OCI-LY7 (cell line): ENCODE measurements around the gene SLC12A8. TPM values are rescaled to one million over a fixed set of nuclear protein-coding genes. Genes with fewer than 3 reads are reported as not detected.

ENCODE experiments used
- BruUV-seq: library from RNA; stranded (reverse); fragments of 400-500 nt; replicated peaks from 2 replicates; lab custom pipeline; 2021; lab: Mats Ljungman, UMichigan
- CTCF ChIA-PET: fragments of 300-600 bp; sonication (Branson Sonifier 250); formaldehyde crosslinking; loops from one replicate; lab custom pipeline; 2022; ENCODE audit warnings: antibody characterized with exemption; ENCODE audit not compliant: unreplicated experiment; lab: Charles Lee
- POLR2A ChIA-PET: fragments of 300-600 bp; sonication (Branson Sonifier 250); formaldehyde crosslinking; loops from one replicate; lab custom pipeline; 2022; ENCODE audit warnings: antibody characterized with exemption; lab: Charles Lee
- DNase-seq: peaks from one replicate; pipeline ENCODE4 v3.0.0-alpha.2; 2015; ENCODE audit warnings: low spot score
- H2AFZ ChIP-seq: fragments of 200-600 bp; sonication (generic), shearing (Covaris generic); 2 replicates; pipeline ENCODE4 v1.6.1; 2014; ENCODE audit warnings: mild to moderate bottlenecking, antibody characterized with exemption, low read length, moderate library complexity
- H3K27ac ChIP-seq: fragments of 200-600 bp; sonication (generic); 2 replicates; pipeline ENCODE4 v1.5.1; 2014; ENCODE audit warnings: mixed run types, low read depth, mild to moderate bottlenecking, moderate library complexity, low read length, inconsistent platforms; ENCODE audit not compliant: poor library complexity, severe bottlenecking
- H3K36me3 ChIP-seq: fragments of 200-600 bp; sonication (generic); 2 replicates; pipeline ENCODE4 v1.6.1; 2014; ENCODE audit warnings: mild to moderate bottlenecking, antibody characterized with exemption, low read length, moderate library complexity, mixed read lengths; ENCODE audit not compliant: insufficient read depth
- H3K4me1 ChIP-seq: fragments of 200-600 bp; sonication (generic); 2 replicates; pipeline ENCODE4 v1.5.1; 2014; ENCODE audit warnings: mild to moderate bottlenecking, low read length; ENCODE audit not compliant: insufficient read depth, poor library complexity, severe bottlenecking
- H3K4me2 ChIP-seq: fragments of 200-600 bp; sonication (generic); 2 replicates; pipeline ENCODE4 v1.6.1; 2014; ENCODE audit warnings: mild to moderate bottlenecking, low read length
- H3K4me3 ChIP-seq: fragments of 200-600 bp; sonication (generic); 2 replicates; pipeline ENCODE4 v1.5.1; 2014; ENCODE audit warnings: mild to moderate bottlenecking, low read depth, low read length; ENCODE audit not compliant: poor library complexity, severe bottlenecking
- H3K79me2 ChIP-seq: fragments of 200-600 bp; sonication (generic); 2 replicates; pipeline ENCODE4 v1.6.1; 2016; ENCODE audit warnings: low read depth, mild to moderate bottlenecking, low read length, moderate library complexity, mixed read lengths; ENCODE audit not compliant: insufficient read depth
- H3K9me2 ChIP-seq: fragments of 200-600 bp; sonication (generic); 2 replicates; pipeline ENCODE4 v1.6.1; 2016; ENCODE audit warnings: mild to moderate bottlenecking, low read length, mixed read lengths; ENCODE audit not compliant: insufficient read depth
- H3K9me3 ChIP-seq: fragments of 200-600 bp; sonication (generic); 2 replicates; pipeline ENCODE4 v1.6.1; 2014; ENCODE audit warnings: mild to moderate bottlenecking, mixed run types, low read length, mixed read lengths
- H4K20me1 ChIP-seq: fragments of 200-600 bp; sonication (generic); 2 replicates; pipeline ENCODE4 v1.6.1; 2014; ENCODE audit warnings: mild to moderate bottlenecking, antibody characterized with exemption, low read length, moderate library complexity, mixed read lengths; ENCODE audit not compliant: insufficient read depth
- CTCF ChIP-seq: fragments of 200-600 bp; sonication (generic); conservative IDR thresholded peaks from 2 replicates; pipeline ENCODE4 v1.5.1; 2014; ENCODE audit warnings: mild to moderate bottlenecking, antibody characterized with exemption, low read length, moderate library complexity, mixed read lengths
- EZH2phosphoT487 ChIP-seq: fragments of 200-600 bp; sonication (generic); IDR thresholded peaks from 2 replicates; pipeline ENCODE4 v1.6.1; 2018; ENCODE audit warnings: low read depth, borderline replicate concordance, mild to moderate bottlenecking, mixed run types, antibody characterized with exemption, low read length, moderate library complexity, mixed read lengths
- intact Hi-C: fragments of 100-400 bp; cut with micrococcal nuclease; formaldehyde crosslinking; loops from one replicate; pipeline ENCODE4 v1.10.0; 2022; ENCODE audit not compliant: unreplicated experiment
- total RNA-seq, 2 experiments: library from RNA; depleted of rRNA in 1 of 2; stranded (reverse); fragments of >200 nt in 1 of 2; shearing (Covaris generic) in 1 of 2; gene quantifications; 2 replicates each; pipeline ENCODE4 v1.2.3, GENCODE V29; 2014 to 2022

SLC12A8 gene
- total RNA-seq, 2 experiments from 2014 or later, result 0.84 to 1.0 TPM

GRCh38 chr3:125102470-125102869, 110.1 kb downstream of the SLC12A8 start:
- H4K20me1 ChIP-seq, result no peaks in the 10 kb centered on the region
- no peaks in the 10 kb centered on the region; the same call in 1 of the 2 replicates for H3K79me2 ChIP-seq
- ChIA-PET CTCF (no interaction called here), POLR2A (no interaction called here)
- DNase-seq, result no peak
- intact Hi-C loops, result no loop called here
- no peak overlapping the region for H3K27ac ChIP-seq
- BruUV-seq, result no TSS peak
- TF ChIP-seq CTCF (no peak), EZH2phosphoT487 (no peak)
- no peaks in the 10 kb centered on the region for H3K36me3 ChIP-seq
- no peaks in the 10 kb centered on the region for H3K9me2 ChIP-seq
- no peak overlapping the region for H2AFZ ChIP-seq
- H3K9me3 ChIP-seq, result no peaks in the 10 kb centered on the region
- no peaks in the 10 kb centered on the region for H3K4me1 ChIP-seq
- H3K4me3 ChIP-seq, result no peak overlapping the region
- no peak overlapping the region for H3K4me2 ChIP-seq

- Histone ChIP-seq H3K4me1 (no peaks in the 10 kb centered on the region), H3K27ac (no peak overlapping the region), H2AFZ (no peak overlapping the region), H3K4me2 (no peak overlapping the region), H3K9me3 (no peaks in the 10 kb centered on the region), H3K9me2 (no peaks in the 10 kb centered on the region), H3K4me3 (no peak overlapping the region), H4K20me1 (no peaks in the 10 kb centered on the region), H3K36me3 (no peaks in the 10 kb centered on the region), H3K79me2 (no peaks in the 10 kb centered on the region; the same call in 1 of the 2 replicates)
- intact Hi-C loops, result no loop called here
- POLR2A ChIA-PET, result interaction anchor here (0.8 to 1.5 kb wide), 2 partner anchors 11 to 161 kb away, joined by 3 to 12 read pairs; no protein-coding TSS in a partner anchor
- CTCF ChIA-PET, result no interaction called here
- TF ChIP-seq CTCF, result no peak
- TF ChIP-seq EZH2phosphoT487, result no peak
- no peak for DNase-seq
- no TSS peak for BruUV-seq
These were observed 113.8 kb downstream of the SLC12A8 start for GRCh38 chr3:125098611-125099291.

- Histone ChIP-seq H3K4me2 (no peak overlapping the region), H3K9me2 (no peaks in the 10 kb centered on the region), H4K20me1 (no peaks in the 10 kb centered on the region), H3K27ac (no peak overlapping the region), H3K9me3 (no peaks in the 10 kb centered on the region), H2AFZ (no peak overlapping the region), H3K79me2 (no peaks in the 10 kb centered on the region), H3K36me3 (no peaks in the 10 kb centered on the region), H3K4me1 (no peaks in the 10 kb centered on the region), H3K4me3 (no peak overlapping the region)
- CTCF ChIA-PET, result no interaction called here
- no TSS peak for BruUV-seq
- POLR2A ChIA-PET, result no interaction called here
- TF ChIP-seq CTCF (no peak), EZH2phosphoT487 (no peak)
- intact Hi-C loops, result no loop called here
- DNase-seq, result no peak
These were observed 121.9 kb downstream of the SLC12A8 start for GRCh38 chr3:125090649-125091048.
